Measurements from ENCODE around the gene SBF2.
"Not testable (repeated sequence)": the region's sequence is repeated elsewhere in the genome, so short reads cannot be mapped to it uniquely, and the experiment has no call there.

Gene SBF2

DNA sequence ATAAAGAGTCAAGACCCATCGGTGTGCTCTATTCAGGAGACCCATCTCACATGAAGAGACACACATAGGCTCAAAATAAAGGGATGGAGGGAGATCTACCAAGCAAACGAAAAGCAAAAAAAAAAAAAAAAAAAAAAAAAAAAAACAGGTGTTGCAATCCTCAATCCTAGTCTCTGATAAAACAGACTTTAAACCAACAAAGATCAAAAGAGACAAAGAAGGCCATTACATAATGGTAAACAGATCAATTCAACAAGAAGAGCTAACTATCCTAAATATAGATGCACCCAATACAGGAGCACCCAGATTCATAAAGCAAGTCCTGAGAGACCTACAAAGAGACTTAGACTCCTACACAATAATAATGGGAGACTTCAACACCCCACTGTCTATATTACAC lies 361.2 kb downstream of the SBF2 start:
- not testable (repeated sequence) for H3K4ac ChIP-seq (ENCODE audit: low read depth, low read length); H3K27ac ChIP-seq (ENCODE audit: low read depth, low read length); DNase-seq; H4K5ac ChIP-seq (ENCODE audit: low read length); H4K8ac ChIP-seq (ENCODE audit: low read depth, low read length); H2BK5ac ChIP-seq (ENCODE audit: low read length); H3K27me3 ChIP-seq (ENCODE audit: insufficient read depth, low read length, poor library complexity); H2BK120ac ChIP-seq (ENCODE audit: low read depth, low read length); H3K4me3 ChIP-seq (ENCODE audit: low read length); H3K18ac ChIP-seq (ENCODE audit: low read length); H3K79me2 ChIP-seq (ENCODE audit: control insufficient read depth, insufficient read depth, low read length); H3K36me3 ChIP-seq (ENCODE audit: control insufficient read depth, insufficient read depth, low read length); H3K56ac ChIP-seq (ENCODE audit: low read length); H3K4me1 ChIP-seq (ENCODE audit: control insufficient read depth, low read depth, low read length); H3K23ac ChIP-seq (ENCODE audit: low read length); H2BK15ac ChIP-seq (replicated peaks; ENCODE audit: low read depth); H3K79me1 ChIP-seq (ENCODE audit: low read length); H3K4me2 ChIP-seq (ENCODE audit: low read length); H3K9ac ChIP-seq (ENCODE audit: low read length); H2AK5ac ChIP-seq (ENCODE audit: low read length)
- WGBS (ENCODE audit: extremely low coverage, insufficient coverage, low lambda C conversion rate), result no CpG with 5 or more reads among the region's 2 CpGs

GRCh38 chr11:9930562-9931331 lies 363.3 kb downstream of the SBF2 start:
- not testable (repeated sequence) for H3K27ac ChIP-seq (ENCODE audit: low read depth, low read length); H3K56ac ChIP-seq (ENCODE audit: low read length); H2BK5ac ChIP-seq (ENCODE audit: low read length); H3K9ac ChIP-seq (ENCODE audit: low read length); H3K23ac ChIP-seq (ENCODE audit: low read length); H3K4ac ChIP-seq (ENCODE audit: low read depth, low read length); H3K4me3 ChIP-seq (ENCODE audit: low read length); H3K4me2 ChIP-seq (ENCODE audit: low read length); H3K79me1 ChIP-seq (ENCODE audit: low read length); H3K18ac ChIP-seq (ENCODE audit: low read length); H2BK15ac ChIP-seq (replicated peaks; ENCODE audit: low read depth); DNase-seq; H4K8ac ChIP-seq (ENCODE audit: low read depth, low read length); H3K79me2 ChIP-seq (ENCODE audit: control insufficient read depth, insufficient read depth, low read length); H3K27me3 ChIP-seq (ENCODE audit: insufficient read depth, low read length, poor library complexity); H2BK120ac ChIP-seq (ENCODE audit: low read depth, low read length); H2AK5ac ChIP-seq (ENCODE audit: low read length); H3K4me1 ChIP-seq (ENCODE audit: control insufficient read depth, low read depth, low read length); H4K5ac ChIP-seq (ENCODE audit: low read length); H3K36me3 ChIP-seq (ENCODE audit: control insufficient read depth, insufficient read depth, low read length)
- WGBS (ENCODE audit: extremely low coverage, insufficient coverage, low lambda C conversion rate), result no CpG with 5 or more reads among the region's 14 CpGs

GRCh38 chr11:9927670-9928069 lies 366.3 kb downstream of the SBF2 start:
- WGBS (ENCODE audit: extremely low coverage, insufficient coverage, low lambda C conversion rate), result no CpG with 5 or more reads among the region's 1 CpG

DNA sequence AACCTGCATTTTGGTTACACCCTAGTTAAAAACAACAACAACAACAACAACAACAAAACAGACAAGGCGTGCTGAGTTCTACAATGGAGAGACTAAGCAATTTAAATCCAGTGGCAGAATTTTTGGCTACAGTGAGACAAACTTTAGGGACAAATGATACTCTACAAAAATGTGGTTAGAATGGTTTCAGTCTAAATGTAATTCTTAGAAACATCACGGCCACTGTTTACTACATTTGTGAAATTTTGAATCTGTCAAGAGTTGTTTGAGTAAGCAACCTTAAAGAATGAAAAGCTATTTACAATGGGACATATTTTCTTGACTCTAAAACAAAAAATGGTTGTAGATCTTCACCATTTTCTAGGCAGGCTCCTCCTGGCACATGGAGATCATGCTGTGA lies 370.7 kb downstream of the SBF2 start:
- Histone ChIP-seq H4K5ac (ENCODE audit: low read length) (peak overlapping the region; percentile 71), H3K36me3 (ENCODE audit: control insufficient read depth, insufficient read depth, low read length) (no peaks in the 10 kb centered on the region), H2BK15ac (replicated peaks; ENCODE audit: low read depth) (peak overlapping the region; percentile 94), H4K8ac (ENCODE audit: low read depth, low read length) (no peak overlapping the region), H3K27me3 (ENCODE audit: insufficient read depth, low read length, poor library complexity) (no peaks in the 10 kb centered on the region), H3K4ac (ENCODE audit: low read depth, low read length) (no peak overlapping the region), H2AK5ac (ENCODE audit: low read length) (no peak overlapping the region), H3K23ac (ENCODE audit: low read length) (no peak overlapping the region), H3K4me1 (ENCODE audit: control insufficient read depth, low read depth, low read length) (peaks cover 6% of the 10 kb centered on the region), H2BK120ac (ENCODE audit: low read depth, low read length) (peak overlapping the region; percentile 95), H3K4me3 (ENCODE audit: low read length) (no peak overlapping the region), H3K79me1 (ENCODE audit: low read length) (no peaks in the 10 kb centered on the region), H3K56ac (ENCODE audit: low read length) (peak overlapping the region; percentile 78), H3K4me2 (ENCODE audit: low read length) (no peak overlapping the region), H3K9ac (ENCODE audit: low read length) (peak overlapping the region; percentile 42), H3K79me2 (ENCODE audit: control insufficient read depth, insufficient read depth, low read length) (no peaks in the 10 kb centered on the region), H3K18ac (ENCODE audit: low read length) (peak overlapping the region; percentile 92), H3K27ac (ENCODE audit: low read depth, low read length) (peak overlapping the region; percentile 97), H2BK5ac (ENCODE audit: low read length) (peak overlapping the region; percentile 89)
- DNase-seq, result peak; percentile 46
- no CpG with 5 or more reads among the region's 2 CpGs for WGBS (ENCODE audit: extremely low coverage, insufficient coverage, low lambda C conversion rate)

More at GRCh38 chr11:9927670-9928069, 366.3 kb downstream of the SBF2 start:
- H4K8ac ChIP-seq (ENCODE audit: low read depth, low read length), result no peak overlapping the region
- H3K36me3 ChIP-seq (ENCODE audit: control insufficient read depth, insufficient read depth, low read length), result no peaks in the 10 kb centered on the region
- peaks cover 6% of the 10 kb centered on the region for H3K4me1 ChIP-seq (ENCODE audit: control insufficient read depth, low read depth, low read length)
- no peak overlapping the region for H4K5ac ChIP-seq (ENCODE audit: low read length)
- no peak overlapping the region for H3K9ac ChIP-seq (ENCODE audit: low read length)
- no peak overlapping the region for H3K4ac ChIP-seq (ENCODE audit: low read depth, low read length)
- no peak overlapping the region for H3K27ac ChIP-seq (ENCODE audit: low read depth, low read length)
- H3K79me2 ChIP-seq (ENCODE audit: control insufficient read depth, insufficient read depth, low read length), result no peaks in the 10 kb centered on the region
- DNase-seq, result no peak
- no peak overlapping the region for H2BK15ac ChIP-seq (replicated peaks; ENCODE audit: low read depth)
- H3K27me3 ChIP-seq (ENCODE audit: insufficient read depth, low read length, poor library complexity), result no peaks in the 10 kb centered on the region
- H3K4me2 ChIP-seq (ENCODE audit: low read length), result no peak overlapping the region
- H2BK120ac ChIP-seq (ENCODE audit: low read depth, low read length), result no peak overlapping the region
- H3K79me1 ChIP-seq (ENCODE audit: low read length), result no peaks in the 10 kb centered on the region
- H3K56ac ChIP-seq (ENCODE audit: low read length), result no peak overlapping the region
- no peak overlapping the region for H2AK5ac ChIP-seq (ENCODE audit: low read length)
- H2BK5ac ChIP-seq (ENCODE audit: low read length), result no peak overlapping the region
- H3K4me3 ChIP-seq (ENCODE audit: low read length), result no peak overlapping the region
- H3K18ac ChIP-seq (ENCODE audit: low read length), result no peak overlapping the region
- H3K23ac ChIP-seq (ENCODE audit: low read length), result no peak overlapping the region

DNA sequence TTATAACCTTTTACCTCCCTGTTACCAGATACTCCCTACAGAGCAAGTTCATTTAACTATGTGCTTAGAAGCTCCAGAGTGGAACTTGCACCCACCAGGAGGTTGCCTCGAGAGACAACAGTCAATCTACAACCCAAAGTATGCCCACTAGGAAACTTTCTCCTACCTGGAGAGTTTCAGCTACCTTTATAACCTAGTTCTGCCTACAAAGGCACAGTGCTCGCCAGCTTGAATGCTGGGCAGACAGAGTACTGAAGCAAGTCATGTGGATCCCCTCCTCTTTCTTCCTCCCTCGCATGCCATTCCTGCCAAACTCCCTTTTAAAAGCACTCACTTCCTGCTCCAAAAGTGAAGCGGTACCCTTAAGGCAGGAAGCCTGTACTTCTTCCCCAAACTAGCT lies 371.2 kb downstream of the SBF2 start:
- Histone ChIP-seq H3K4ac (ENCODE audit: low read depth, low read length) (peak overlapping the region; percentile 87), H3K4me1 (ENCODE audit: control insufficient read depth, low read depth, low read length) (peaks cover 6% of the 10 kb centered on the region), H2BK5ac (ENCODE audit: low read length) (peak overlapping the region; percentile 89), H3K4me3 (ENCODE audit: low read length) (no peak overlapping the region), H2AK5ac (ENCODE audit: low read length) (no peak overlapping the region), H4K5ac (ENCODE audit: low read length) (peak overlapping the region; percentile 60), H3K27ac (ENCODE audit: low read depth, low read length) (peak overlapping the region; percentile 97), H3K79me1 (ENCODE audit: low read length) (no peaks in the 10 kb centered on the region), H2BK15ac (replicated peaks; ENCODE audit: low read depth) (no peak overlapping the region), H3K36me3 (ENCODE audit: control insufficient read depth, insufficient read depth, low read length) (no peaks in the 10 kb centered on the region), H3K4me2 (ENCODE audit: low read length) (no peak overlapping the region), H3K9ac (ENCODE audit: low read length) (peak overlapping the region; percentile 42), H2BK120ac (ENCODE audit: low read depth, low read length) (peak overlapping the region; percentile 95), H3K23ac (ENCODE audit: low read length) (no peak overlapping the region), H3K79me2 (ENCODE audit: control insufficient read depth, insufficient read depth, low read length) (no peaks in the 10 kb centered on the region), H3K18ac (ENCODE audit: low read length) (peak overlapping the region; percentile 92), H3K56ac (ENCODE audit: low read length) (peak overlapping the region; percentile 78), H3K27me3 (ENCODE audit: insufficient read depth, low read length, poor library complexity) (no peaks in the 10 kb centered on the region), H4K8ac (ENCODE audit: low read depth, low read length) (no peak overlapping the region)
- WGBS (ENCODE audit: extremely low coverage, insufficient coverage, low lambda C conversion rate), result no CpG with 5 or more reads among the region's 4 CpGs
- peak; percentile 87 for DNase-seq

GRCh38 chr11:9916480-9916879 lies 377.5 kb downstream of the SBF2 start:
- Histone ChIP-seq H2BK120ac (ENCODE audit: low read depth, low read length) (no peak overlapping the region), H3K4ac (ENCODE audit: low read depth, low read length) (no peak overlapping the region), H3K27ac (ENCODE audit: low read depth, low read length) (no peak overlapping the region), H3K27me3 (ENCODE audit: insufficient read depth, low read length, poor library complexity) (no peaks in the 10 kb centered on the region), H3K79me2 (ENCODE audit: control insufficient read depth, insufficient read depth, low read length) (no peaks in the 10 kb centered on the region), H2BK5ac (ENCODE audit: low read length) (no peak overlapping the region), H3K23ac (ENCODE audit: low read length) (no peak overlapping the region), H4K8ac (ENCODE audit: low read depth, low read length) (no peak overlapping the region), H3K56ac (ENCODE audit: low read length) (no peak overlapping the region), H3K4me1 (ENCODE audit: control insufficient read depth, low read depth, low read length) (no peaks in the 10 kb centered on the region), H3K18ac (ENCODE audit: low read length) (no peak overlapping the region), H2AK5ac (ENCODE audit: low read length) (no peak overlapping the region), H4K5ac (ENCODE audit: low read length) (no peak overlapping the region), H3K36me3 (ENCODE audit: control insufficient read depth, insufficient read depth, low read length) (no peaks in the 10 kb centered on the region), H3K79me1 (ENCODE audit: low read length) (no peaks in the 10 kb centered on the region), H3K4me2 (ENCODE audit: low read length) (no peak overlapping the region), H2BK15ac (replicated peaks; ENCODE audit: low read depth) (no peak overlapping the region), H3K4me3 (ENCODE audit: low read length) (no peak overlapping the region), H3K9ac (ENCODE audit: low read length) (no peak overlapping the region)
- no CpG with 5 or more reads among the region's 3 CpGs for WGBS (ENCODE audit: extremely low coverage, insufficient coverage, low lambda C conversion rate)
- no peak for DNase-seq
